Astrocyte of the cerebellum (primary cell): Measurements from ENCODE around the gene TPD52L1.

Experiments
- DNase-seq: peaks from one replicate; pipeline ENCODE4 v3.0.0-alpha.2; 2011; ENCODE audit warnings: low read depth
- H3K4me3 ChIP-seq: 2 replicates; pipeline ENCODE4 v1.5.1; 2011; ENCODE audit warnings: mild to moderate bottlenecking, low read depth, low read length, moderate library complexity
- in situ Hi-C: cut with HindIII; loops from 2 replicates; pipeline ENCODE4 v1.10.0; 2017; ENCODE audit warnings: low sequenced_read_pairs
- TF ChIP-seq, protein P1 (sequence below): IDR thresholded peaks from 2 replicates; pipeline ENCODE4 v1.5.1; 2012; ENCODE audit warnings: low read length, low read depth, moderate library complexity, mild to moderate bottlenecking; ENCODE audit errors: missing control alignments

TPD52L1 gene

DNA sequence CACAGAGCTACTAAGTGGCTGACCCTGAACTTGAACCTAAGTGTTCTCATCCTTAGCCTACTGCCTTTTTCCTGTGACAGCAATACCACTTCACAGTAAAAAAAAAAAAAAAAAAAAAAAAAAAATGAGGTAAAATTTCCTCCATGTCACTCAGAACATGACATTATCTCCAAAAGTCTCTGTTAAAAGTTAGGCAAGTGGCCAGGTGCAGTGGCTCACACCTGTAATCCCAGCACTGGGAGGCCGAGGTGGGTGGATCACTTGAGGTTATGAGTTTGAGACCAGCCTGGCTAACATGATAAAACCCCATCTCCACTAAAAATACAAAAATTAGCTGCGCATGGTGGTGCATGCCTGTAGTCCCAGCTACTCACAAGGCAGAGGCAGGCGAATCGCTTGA, 159.4 kb downstream of the TPD52L1 start:
- DNase-seq = no peak
- H3K4me3 ChIP-seq = no peak overlapping the region
- TF ChIP-seq, protein P1, sequence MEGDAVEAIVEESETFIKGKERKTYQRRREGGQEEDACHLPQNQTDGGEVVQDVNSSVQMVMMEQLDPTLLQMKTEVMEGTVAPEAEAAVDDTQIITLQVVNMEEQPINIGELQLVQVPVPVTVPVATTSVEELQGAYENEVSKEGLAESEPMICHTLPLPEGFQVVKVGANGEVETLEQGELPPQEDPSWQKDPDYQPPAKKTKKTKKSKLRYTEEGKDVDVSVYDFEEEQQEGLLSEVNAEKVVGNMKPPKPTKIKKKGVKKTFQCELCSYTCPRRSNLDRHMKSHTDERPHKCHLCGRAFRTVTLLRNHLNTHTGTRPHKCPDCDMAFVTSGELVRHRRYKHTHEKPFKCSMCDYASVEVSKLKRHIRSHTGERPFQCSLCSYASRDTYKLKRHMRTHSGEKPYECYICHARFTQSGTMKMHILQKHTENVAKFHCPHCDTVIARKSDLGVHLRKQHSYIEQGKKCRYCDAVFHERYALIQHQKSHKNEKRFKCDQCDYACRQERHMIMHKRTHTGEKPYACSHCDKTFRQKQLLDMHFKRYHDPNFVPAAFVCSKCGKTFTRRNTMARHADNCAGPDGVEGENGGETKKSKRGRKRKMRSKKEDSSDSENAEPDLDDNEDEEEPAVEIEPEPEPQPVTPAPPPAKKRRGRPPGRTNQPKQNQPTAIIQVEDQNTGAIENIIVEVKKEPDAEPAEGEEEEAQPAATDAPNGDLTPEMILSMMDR = no peak
- in situ Hi-C loops = loop anchor here (5.0 kb wide), 1 partner anchor 439 kb away; no protein-coding TSS in a partner anchor
